ENCODE data around the gene ARAP1. TPM values are rescaled to one million over a fixed set of nuclear protein-coding genes. Genes with fewer than 3 reads are reported as not detected.

Gene ARAP1
- total RNA-seq, 3 donors from 2014 or later: 85.9 to 109 (median 97.0) TPM

DNA sequence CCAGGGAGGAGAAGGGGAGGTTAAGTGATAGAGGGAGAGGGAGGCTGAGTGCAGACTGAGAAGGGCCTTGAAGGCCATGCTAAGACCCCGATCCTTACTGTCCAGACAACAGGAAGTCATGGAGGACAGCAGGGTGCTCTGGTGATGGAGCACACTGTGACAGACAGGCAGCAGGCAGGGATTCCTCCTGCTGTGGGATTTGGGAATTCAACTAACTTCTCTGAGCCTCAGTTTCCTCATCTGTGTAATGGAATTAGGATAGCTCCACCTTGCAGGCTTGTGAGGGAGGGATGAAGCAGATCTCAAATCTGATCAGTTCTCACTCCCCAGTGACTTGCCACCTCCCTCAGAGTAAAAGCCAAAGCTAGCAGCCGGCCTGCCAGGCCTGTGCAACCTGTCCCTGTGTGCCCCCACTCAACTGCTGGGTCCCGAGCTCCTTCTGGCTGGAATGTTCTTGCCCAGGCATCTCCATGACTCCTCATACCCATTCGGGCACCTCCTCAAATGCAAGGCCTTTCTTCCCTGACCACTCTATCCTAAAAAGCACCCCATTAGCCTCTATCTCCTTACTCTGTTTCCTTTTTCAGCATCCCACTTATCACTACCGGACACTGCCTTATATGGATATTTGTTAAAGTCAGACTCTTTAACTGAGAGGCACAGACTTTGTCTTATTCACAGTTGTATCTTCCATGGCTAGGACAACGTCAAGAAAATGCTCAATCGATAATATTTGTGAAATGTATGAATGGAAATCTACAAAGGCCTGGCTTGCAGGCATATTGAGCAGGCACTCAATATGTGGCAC, 9.5 kb downstream of the ARAP1 start:
- Histone ChIP-seq H3K4me1 (no peaks in the 10 kb centered on the region), H3K27ac (no peak overlapping the region)

DNA sequence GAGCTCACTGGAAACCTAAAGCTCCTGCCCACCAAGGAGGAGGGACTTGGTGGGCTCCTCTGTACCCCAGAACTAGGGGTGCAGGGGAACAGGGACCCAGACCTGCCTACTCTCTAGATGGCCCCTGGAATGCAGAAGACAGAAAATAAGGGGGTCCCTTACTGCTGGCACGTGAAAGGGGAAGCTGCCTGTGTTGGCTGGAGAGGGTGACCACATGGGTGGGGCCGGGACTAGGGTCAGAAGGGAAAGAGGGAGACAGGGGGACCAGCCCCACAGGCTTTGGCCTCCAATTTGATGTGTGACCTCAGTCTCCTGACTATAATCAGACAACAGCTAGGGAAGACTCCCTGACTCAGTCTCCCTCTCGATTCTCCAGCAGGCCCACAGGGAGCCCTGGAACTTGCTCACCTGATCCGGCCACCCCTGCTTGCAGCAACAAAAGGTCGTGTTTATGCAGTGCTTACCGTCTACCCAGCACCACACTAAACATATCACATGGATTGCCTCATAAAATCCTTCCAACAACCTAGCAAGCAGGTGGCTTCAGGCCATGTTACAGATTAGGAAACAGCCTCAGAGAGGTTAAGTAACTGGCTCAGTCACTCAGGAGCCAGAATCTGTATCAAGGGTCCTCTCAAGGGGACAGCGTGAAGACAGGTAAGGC, 10.2 kb downstream of the ARAP1 start:
- H3K27ac ChIP-seq: peak overlapping the region in 1 of 2 donors; percentile 48
- intact Hi-C loops (cut with DNase I; ENCODE audit: low total_unique reads): no loop called here
- no peaks in the 10 kb centered on the region for H3K9me3 ChIP-seq
- no peak for DNase-seq (ENCODE audit: low spot score in 2 of 2)
- H3K36me3 ChIP-seq: no peaks in the 10 kb centered on the region
- no peaks in the 10 kb centered on the region for H3K4me1 ChIP-seq
- H3K27me3 ChIP-seq: no peaks in the 10 kb centered on the region
- TF ChIP-seq POLR2A (IDR thresholded peaks at IDR 0.05): no peak
- TF ChIP-seq, protein P1, sequence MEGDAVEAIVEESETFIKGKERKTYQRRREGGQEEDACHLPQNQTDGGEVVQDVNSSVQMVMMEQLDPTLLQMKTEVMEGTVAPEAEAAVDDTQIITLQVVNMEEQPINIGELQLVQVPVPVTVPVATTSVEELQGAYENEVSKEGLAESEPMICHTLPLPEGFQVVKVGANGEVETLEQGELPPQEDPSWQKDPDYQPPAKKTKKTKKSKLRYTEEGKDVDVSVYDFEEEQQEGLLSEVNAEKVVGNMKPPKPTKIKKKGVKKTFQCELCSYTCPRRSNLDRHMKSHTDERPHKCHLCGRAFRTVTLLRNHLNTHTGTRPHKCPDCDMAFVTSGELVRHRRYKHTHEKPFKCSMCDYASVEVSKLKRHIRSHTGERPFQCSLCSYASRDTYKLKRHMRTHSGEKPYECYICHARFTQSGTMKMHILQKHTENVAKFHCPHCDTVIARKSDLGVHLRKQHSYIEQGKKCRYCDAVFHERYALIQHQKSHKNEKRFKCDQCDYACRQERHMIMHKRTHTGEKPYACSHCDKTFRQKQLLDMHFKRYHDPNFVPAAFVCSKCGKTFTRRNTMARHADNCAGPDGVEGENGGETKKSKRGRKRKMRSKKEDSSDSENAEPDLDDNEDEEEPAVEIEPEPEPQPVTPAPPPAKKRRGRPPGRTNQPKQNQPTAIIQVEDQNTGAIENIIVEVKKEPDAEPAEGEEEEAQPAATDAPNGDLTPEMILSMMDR (IDR thresholded peaks at IDR 0.05): no peak
- no peak for TF ChIP-seq POLR2AphosphoS5 (IDR thresholded peaks at IDR 0.05)
- H3K4me3 ChIP-seq: no peak overlapping the region

More for the DNA sequence above, 9.5 kb downstream of the ARAP1 start:
- H3K27me3 ChIP-seq: no peaks in the 10 kb centered on the region
- TF ChIP-seq, protein P1 (IDR thresholded peaks at IDR 0.05): no peak
- no peak for TF ChIP-seq POLR2AphosphoS5 (IDR thresholded peaks at IDR 0.05)
- no peak for TF ChIP-seq POLR2A (IDR thresholded peaks at IDR 0.05)
- H3K4me3 ChIP-seq: no peak overlapping the region
- DNase-seq (ENCODE audit: low spot score in 2 of 2): no peak
- H3K9me3 ChIP-seq: no peaks in the 10 kb centered on the region
- no peaks in the 10 kb centered on the region for H3K36me3 ChIP-seq
- intact Hi-C loops (cut with DNase I; ENCODE audit: low total_unique reads): no loop called here

DNA sequence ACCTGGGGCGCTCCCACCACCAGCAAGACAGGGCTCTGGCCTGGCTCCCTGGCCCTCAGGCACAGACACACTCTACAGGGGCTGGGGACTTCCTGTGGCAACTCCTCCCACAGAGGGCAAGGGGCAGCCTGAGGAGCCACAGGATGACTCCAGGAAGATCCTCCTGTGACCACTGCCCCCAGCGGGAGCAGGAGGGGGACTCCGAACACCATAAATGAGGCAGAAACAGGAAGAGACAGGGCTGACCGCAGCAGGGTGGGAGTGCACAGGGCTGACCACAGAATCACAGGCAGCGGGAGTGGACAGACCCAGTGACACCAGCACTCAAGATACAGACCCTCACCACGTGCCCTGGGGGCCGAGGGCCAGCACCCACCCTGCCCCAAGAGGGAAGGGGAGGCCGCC, 10.8 kb downstream of the ARAP1 start:
- Histone ChIP-seq H3K36me3 (no peaks in the 10 kb centered on the region), H3K27ac (peak overlapping the region in 1 of 2 donors; percentile 48), H3K4me1 (no peaks in the 10 kb centered on the region), H3K9me3 (no peaks in the 10 kb centered on the region), H3K4me3 (no peak overlapping the region), H3K27me3 (no peaks in the 10 kb centered on the region)
- DNase-seq (ENCODE audit: low spot score in 2 of 2): no peak
- intact Hi-C loops (cut with DNase I; ENCODE audit: low total_unique reads): no loop called here
- TF ChIP-seq POLR2AphosphoS5 (IDR thresholded peaks at IDR 0.05) (no peak), POLR2A (IDR thresholded peaks at IDR 0.05) (no peak)
- TF ChIP-seq, protein P1 (IDR thresholded peaks at IDR 0.05): no peak

DNA sequence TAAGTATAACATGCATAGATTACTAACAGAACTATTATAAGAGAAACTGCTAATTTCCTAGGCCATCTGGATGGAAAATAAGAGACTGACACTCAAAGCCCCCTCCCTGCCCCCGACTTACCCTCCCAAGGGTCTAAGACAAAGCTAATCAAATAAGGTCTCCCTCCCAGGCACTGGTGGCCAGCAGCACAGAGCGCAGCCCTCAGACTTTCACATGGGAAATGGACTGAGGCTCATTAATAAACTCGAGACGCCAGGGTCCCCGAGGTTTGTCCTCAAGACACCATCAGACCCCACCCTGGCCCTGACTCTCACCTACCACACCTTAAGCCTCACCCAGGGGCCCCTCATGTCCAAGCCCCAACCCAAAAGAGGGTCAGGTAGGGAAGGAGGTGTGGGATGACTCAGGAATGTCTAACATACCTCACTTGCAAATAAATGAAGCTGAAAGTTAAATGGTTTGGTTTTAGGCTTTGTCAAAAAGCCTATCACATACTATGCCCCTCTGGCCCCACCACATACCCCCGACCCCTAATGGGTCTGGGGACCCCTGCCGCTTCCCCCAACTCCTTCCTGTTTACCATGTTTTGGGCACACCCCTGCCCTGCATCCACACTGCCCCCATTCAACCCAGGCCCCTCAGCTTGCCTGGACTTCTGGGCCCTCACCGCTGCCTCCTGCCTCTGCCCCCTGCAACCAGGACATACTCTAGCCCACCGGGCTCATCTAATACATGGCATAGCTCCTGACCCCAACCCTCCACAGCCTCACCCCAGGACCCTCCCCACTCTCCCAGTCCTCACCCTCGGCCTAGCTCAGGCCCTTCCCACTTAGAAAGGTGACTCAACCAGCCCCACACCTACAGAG, 11.4 kb downstream of the ARAP1 start:
- no peaks in the 10 kb centered on the region for H3K36me3 ChIP-seq
- intact Hi-C loops (cut with DNase I; ENCODE audit: low total_unique reads): no loop called here
- TF ChIP-seq POLR2A (IDR thresholded peaks at IDR 0.05) (no peak), POLR2AphosphoS5 (IDR thresholded peaks at IDR 0.05) (no peak)
- TF ChIP-seq, protein P1 (IDR thresholded peaks at IDR 0.05): no peak
- H3K27me3 ChIP-seq: no peaks in the 10 kb centered on the region
- no peaks in the 10 kb centered on the region for H3K9me3 ChIP-seq
- no peaks in the 10 kb centered on the region for H3K4me1 ChIP-seq
- H3K4me3 ChIP-seq: no peak overlapping the region
- no peak for DNase-seq (ENCODE audit: low spot score in 2 of 2)
- H3K27ac ChIP-seq: peak overlapping the region in 1 of 2 donors; percentile 48
